GM21786 (cell line): Measurements from ENCODE around the gene FHDC1.
"Not testable (repeated sequence)": the region's sequence is repeated elsewhere in the genome, so short reads cannot be mapped to it uniquely, and the experiment has no call there.

Experiments used
- ATAC-seq: cut with Tn5 transposase; IDR thresholded peaks from one replicate; pipeline ENCODE4 v1.9.1; 2021; ENCODE audit not compliant: unreplicated experiment

The FHDC1 gene

GRCh38 chr4:152935631-152936445 is at the start of gene FHDC1:
Gene FHDC1 (plus strand): TSS chr4:152936323. CDS start chr4:152943058, 6,735 bp downstream.
- ATAC-seq, result no peak

- ATAC-seq, result no peak
Observed at GRCh38 chr4:152887981-152888380, 48.1 kb upstream of the FHDC1 start.

GRCh38 chr4:152892974-152893373 is 43.1 kb upstream of the FHDC1 start:
- no peak for ATAC-seq

GRCh38 chr4:152894673-152895072 is 41.5 kb upstream of the FHDC1 start:
- ATAC-seq, result no peak

- ATAC-seq, result no peak
Observed at GRCh38 chr4:152896811-152897210, 39.3 kb upstream of the FHDC1 start.

GRCh38 chr4:152898133-152898532 is 38.0 kb upstream of the FHDC1 start:
- ATAC-seq, result not testable (repeated sequence)

GRCh38 chr4:152898606-152899005 is 37.5 kb upstream of the FHDC1 start:
- no peak for ATAC-seq

- ATAC-seq, result no peak
Observed at GRCh38 chr4:152900395-152900794, 35.7 kb upstream of the FHDC1 start.

- ATAC-seq, result no peak
Observed at GRCh38 chr4:152901205-152901604, 34.9 kb upstream of the FHDC1 start.

GRCh38 chr4:152903658-152904057 is 32.5 kb upstream of the FHDC1 start:
- no peak for ATAC-seq

- ATAC-seq, result no peak
Observed at GRCh38 chr4:152909901-152910300, 26.2 kb upstream of the FHDC1 start.

- ATAC-seq, result no peak
Observed at GRCh38 chr4:152910521-152910920, 25.6 kb upstream of the FHDC1 start.

- no peak for ATAC-seq
Observed at GRCh38 chr4:152917543-152918395, 18.4 kb upstream of the FHDC1 start.

- no peak for ATAC-seq
Observed at GRCh38 chr4:152919826-152920225, 16.3 kb upstream of the FHDC1 start.

GRCh38 chr4:152920768-152921167 is 15.4 kb upstream of the FHDC1 start:
- ATAC-seq, result no peak

GRCh38 chr4:152921284-152921683 is 14.8 kb upstream of the FHDC1 start:
- ATAC-seq, result no peak

GRCh38 chr4:152925851-152926250 is 10.3 kb upstream of the FHDC1 start:
- ATAC-seq, result no peak

GRCh38 chr4:152926959-152927358 is 9.2 kb upstream of the FHDC1 start:
- no peak for ATAC-seq

GRCh38 chr4:152927737-152928136 is 8.4 kb upstream of the FHDC1 start:
- peak; percentile 50 for ATAC-seq

- ATAC-seq, result no peak
Observed at GRCh38 chr4:152928286-152928685, 7.8 kb upstream of the FHDC1 start.

- ATAC-seq, result no peak
Observed at GRCh38 chr4:152929888-152930287, 6.2 kb upstream of the FHDC1 start.

- ATAC-seq, result no peak
Observed at GRCh38 chr4:152935143-152935542, 980 bp upstream of the FHDC1 start.
